Activated CD4-positive, alpha-beta T cell treated with anti-CD3 and anti-CD28 coated beads, Interleukin-2, Interleukin-6, amounts not matched to agents 100 ng/mL and 50 ng/mL, durations not matched to agents 16 hours and 8 hours (primary cell): ENCODE data around the gene DCAF11.

ENCODE experiments used
- DNase-seq: peaks from one replicate; pipeline ENCODE4 v3.0.0-alpha.2; 2020

DCAF11 gene

DNA sequence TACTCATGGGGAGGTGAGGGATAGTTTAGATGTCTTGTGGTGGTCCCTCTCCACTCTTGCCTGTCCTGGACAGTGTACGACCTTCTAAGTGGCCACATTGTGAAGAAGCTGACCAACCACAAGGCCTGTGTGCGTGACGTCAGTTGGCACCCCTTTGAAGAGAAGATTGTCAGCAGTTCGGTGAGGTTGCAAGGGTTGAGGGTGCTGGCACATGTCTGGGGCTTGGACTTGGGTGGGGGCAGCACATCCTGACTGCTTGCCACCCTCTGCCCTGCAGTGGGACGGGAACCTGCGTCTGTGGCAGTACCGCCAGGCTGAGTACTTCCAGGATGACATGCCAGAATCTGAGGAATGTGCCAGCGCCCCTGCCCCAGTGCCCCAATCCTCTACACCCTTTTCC is 8.3 kb downstream of the DCAF11 start:
- no peak for DNase-seq

GRCh38 chr14:24123424-24124417 is 9.1 kb downstream of the DCAF11 start:
- no peak for DNase-seq

DNA sequence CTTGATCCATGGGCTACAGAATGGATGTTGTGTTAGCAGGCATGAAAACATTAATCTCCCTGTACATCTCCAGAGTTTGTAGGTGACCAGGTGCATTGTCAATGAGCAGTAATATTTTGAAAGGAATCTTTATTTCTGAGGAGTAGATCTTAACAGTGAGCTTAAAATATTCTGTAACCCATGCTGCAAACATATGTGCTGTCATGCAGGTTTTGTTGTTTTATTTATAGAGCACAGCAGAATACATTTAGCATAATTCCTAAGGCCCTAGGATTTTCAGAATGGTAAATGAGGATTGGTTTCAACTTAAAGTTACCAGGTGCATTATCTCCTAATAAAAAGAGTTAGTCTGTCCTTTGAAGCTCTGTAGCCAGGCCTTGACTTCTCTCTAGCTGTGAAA is 12.4 kb downstream of the DCAF11 start:
- no peak for DNase-seq

DNA sequence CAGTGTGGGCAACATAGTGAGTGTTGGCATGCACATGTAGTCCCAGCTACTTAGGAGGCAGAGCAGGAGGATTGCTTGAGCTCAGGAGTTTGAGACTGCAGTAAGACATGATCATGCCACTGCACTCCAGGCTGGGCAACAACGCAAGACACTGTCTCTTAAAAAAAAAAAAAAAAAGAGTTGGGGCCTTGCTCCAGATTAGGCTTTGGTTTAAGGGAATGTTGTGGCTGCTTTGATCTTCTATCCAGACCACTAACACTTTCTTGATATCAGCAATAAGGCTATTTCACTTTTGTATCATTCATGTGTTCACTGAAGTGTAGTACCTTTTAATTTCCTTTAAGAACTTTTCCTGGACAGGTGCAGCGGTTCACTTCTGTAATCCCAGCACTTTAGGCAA is 13.1 kb downstream of the DCAF11 start:
- DNase-seq = no peak

DNA sequence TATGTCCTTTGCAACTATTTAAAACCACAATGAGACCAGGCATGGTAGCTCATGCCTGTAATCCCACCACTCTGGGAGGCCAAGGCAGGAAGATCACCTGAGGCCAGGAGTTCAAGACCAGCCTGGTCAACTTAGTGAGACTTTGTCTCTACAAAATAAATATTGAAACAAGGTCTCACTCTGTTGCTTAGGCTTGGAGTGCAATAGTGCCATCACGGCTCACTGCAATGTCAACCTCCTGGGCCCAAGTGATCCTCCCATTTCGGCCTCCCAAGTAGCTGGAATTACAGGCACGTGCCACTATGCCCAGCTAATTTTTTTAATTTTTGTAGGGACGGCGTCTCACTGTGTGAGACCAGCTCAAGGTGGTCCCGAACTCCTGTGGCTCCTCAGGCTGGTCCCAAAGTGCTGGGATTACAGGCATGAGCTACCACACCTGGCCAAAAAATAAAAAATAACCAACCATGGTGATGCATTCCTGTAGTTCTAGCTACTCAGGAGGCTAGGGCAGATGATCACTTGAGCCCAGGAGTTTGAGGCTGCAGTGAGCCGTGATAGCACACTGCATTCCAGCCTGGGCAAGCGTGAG is 14.9 kb downstream of the DCAF11 start:
- no peak for DNase-seq

GRCh38 chr14:24130380-24130716 is 15.8 kb downstream of the DCAF11 start, which contains the start of gene FITM1:
FITM1 (plus strand) TSS chr14:24130659; CDS start chr14:24131564, 905 bp downstream.
- DNase-seq = no peak

DNA sequence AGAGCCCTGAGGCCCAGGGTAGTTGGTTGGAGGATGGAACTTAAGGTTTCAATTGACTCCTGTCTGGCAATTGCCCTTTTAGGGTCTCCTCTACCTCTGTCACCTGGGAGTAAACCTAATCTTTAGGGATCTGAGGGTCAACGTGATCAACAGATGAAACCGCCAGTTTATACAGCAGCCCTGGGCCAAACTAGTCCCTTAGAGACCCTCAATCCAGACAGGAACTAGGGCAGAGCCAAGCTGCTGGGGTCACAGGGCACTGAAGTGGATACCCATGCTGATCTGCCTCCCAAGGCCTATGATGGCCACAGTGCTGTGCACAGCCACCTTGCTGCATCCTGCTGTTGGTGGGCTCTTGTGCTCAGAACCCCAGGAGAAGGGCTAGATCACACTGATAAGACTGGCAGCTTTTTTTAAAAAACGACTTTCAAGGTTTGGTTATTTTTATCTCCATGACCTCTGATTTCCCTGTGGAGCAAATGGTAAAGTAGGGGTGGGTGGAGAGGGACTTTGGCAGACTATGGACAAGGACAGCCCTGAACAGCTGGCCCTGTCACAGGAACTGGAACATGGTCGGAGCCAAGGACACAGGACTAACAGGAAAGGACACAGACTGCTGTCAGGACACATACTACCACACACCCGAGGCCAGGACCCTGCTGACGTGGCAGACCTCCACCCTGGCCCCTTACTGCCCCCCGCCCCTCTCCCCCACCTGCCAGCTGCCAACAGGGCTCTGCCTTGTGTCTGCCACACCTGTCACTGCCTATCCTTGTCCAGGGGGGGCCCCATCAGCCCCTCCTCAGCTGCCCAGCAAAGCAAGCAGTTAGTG is 16.4 kb downstream of the DCAF11 start:
- DNase-seq = no peak

DNA sequence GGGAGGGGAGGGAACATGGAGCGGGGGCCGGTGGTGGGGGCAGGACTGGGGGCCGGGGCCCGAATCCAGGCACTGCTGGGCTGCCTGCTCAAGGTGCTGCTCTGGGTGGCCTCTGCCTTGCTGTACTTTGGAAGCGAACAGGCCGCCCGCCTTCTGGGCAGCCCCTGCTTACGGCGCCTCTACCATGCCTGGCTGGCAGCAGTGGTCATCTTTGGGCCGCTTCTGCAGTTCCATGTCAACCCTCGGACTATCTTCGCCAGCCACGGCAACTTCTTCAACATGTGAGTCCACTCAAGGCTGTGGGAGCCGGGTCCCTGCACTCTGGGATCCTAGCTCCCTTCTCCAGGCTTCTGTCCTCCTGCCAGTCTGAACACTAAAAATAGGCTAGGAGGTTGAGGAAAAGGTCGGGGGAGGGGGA is 17.0 kb downstream of the DCAF11 start:
- no peak for DNase-seq

GRCh38 chr14:24132061-24132685 is 17.6 kb downstream of the DCAF11 start:
- no peak for DNase-seq

DNA sequence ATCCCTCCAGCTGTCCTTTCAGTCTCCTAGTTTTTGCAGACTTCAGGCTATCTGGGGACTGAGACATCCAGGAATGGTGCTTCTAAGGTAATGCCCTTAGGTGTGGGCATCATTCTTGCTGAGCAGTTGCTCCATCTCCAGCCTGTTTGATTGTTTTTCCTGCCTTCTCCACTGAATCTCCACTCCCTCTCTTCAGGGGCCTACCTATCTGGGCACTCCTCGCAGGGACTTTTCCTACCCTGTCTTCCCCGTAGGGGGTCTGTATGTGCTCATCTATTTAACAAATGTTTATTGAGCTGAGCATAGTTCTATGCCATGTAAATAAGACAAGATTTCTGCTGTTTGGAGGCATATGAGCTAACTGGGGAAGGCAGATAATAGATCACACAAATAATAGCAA is 18.4 kb downstream of the DCAF11 start:
- DNase-seq = no peak

GRCh38 chr14:24133735-24134134 is 19.2 kb downstream of the DCAF11 start:
- no peak for DNase-seq

GRCh38 chr14:24135584-24135833 is 20.9 kb downstream of the DCAF11 start:
- DNase-seq = no peak

DNA sequence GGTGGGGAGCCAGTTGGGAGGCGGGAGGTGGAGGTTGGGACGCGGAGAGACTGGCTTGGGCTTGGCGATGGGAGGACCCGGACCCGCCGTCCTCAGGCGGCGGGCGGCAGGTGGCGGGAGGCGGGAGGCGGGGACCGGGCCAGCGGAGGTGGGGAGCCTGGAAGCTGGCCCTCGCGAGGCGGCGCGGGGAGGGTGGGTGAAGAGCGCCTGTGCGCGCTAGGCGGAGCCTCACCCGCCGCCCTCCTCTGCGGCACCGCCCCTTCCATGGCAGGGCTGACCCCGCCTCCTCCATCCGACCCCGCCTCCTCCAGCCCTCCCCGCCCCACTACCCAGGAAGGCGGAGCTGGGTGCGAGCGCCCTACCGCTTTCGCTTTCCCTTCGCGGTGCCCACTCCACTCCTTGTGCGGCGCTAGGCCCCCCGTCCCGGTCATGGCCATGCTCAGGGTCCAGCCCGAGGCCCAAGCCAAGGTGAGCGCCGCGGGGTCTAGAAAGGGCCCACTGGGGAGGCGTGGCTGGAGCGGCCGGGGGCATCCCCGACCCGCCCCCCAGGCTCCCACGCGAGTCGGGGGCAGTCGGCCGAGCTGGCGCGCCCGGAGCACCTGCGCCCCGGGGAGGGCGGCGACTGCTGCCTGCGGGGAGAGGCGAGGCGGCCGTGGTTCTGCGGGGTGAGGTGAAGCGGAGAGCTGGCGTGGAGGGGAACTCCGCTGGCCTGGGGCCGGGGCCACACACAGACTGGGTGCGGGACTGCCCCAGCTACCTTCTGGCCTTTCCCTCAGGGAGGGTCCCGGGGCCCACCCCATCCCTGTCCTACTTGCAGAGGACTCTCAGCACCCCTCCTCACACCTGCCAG is 21.5 kb downstream of the DCAF11 start, which contains the start of gene PSME1:
Gene PSME1 (plus strand): TSS at position 361 of the 850 bp plus-strand sequence. CDS start 69 bp downstream, at position 430.
- peak; percentile 96 for DNase-seq

DNA sequence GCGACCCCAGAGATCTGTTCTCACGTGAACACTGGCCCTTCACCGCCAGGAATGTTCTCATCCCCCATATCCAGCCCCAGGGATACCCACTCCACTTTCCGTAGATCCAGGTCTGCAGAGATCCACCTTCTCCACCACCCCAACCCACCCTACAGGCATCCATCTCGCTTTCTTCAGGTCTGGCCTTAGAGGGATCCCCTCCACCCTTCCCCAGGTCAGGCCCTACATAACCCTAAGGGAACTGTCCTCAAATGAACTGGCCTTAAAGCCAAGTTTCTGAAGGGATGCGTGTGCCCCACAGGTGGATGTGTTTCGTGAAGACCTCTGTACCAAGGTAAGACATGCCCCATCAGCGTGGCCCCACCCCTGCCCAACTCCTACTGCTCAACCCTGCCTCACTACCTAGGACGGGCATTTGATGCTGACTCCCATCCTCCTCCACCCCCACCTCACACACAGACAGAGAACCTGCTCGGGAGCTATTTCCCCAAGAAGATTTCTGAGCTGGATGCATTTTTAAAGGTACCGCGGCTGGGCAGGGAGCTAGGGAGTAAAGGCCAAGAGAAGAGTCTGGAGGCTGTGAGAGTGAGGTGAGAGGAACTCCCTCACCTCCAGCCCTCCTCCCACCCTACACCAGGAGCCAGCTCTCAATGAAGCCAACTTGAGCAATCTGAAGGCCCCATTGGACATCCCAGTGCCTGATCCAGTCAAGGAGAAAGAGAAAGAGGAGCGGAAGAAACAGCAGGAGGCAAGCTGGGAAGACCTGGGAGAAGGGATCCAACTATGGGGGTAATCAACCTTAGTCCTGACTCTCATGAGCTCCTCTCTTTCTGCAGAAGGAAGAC is 22.3 kb downstream of the DCAF11 start:
- DNase-seq = peak; percentile 33

GRCh38 chr14:24137529-24138395 is 23.2 kb downstream of the DCAF11 start:
- DNase-seq = no peak

- DNase-seq = no peak
These were observed 24.1 kb downstream of the DCAF11 start for GRCh38 chr14:24138396-24139271.

DNA sequence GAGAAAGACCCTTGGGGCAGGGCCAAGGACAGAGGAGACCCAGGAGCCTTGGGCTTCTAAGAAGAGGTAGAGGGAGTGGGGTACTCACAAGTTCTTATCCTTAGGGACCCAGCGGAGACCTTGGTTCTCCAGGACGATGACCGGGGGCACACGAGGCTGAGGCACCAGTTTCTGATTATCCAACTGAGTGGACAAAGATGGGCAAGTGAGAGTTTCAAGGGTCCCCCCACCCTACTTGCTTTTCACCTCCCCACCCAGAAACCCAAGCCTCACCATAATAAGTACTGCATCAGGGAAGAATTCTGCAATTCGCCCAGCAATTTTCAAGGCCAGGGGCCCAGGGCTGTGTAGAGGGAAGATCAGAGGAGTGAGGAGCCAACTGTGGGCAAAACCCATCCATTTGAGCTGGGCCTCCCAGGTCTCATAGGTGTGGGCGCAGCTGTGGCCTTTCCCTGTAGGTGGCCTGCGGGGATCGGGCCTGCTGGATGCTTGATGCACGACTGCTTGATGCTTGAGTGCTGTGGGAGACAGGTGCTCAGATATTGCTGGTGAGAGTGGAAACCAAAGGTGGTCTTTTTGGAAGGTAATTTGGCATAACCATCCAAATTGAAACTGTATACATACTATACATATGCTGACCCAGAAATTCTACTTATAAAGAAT is 24.8 kb downstream of the DCAF11 start:
- DNase-seq = peak; percentile 49

DNA sequence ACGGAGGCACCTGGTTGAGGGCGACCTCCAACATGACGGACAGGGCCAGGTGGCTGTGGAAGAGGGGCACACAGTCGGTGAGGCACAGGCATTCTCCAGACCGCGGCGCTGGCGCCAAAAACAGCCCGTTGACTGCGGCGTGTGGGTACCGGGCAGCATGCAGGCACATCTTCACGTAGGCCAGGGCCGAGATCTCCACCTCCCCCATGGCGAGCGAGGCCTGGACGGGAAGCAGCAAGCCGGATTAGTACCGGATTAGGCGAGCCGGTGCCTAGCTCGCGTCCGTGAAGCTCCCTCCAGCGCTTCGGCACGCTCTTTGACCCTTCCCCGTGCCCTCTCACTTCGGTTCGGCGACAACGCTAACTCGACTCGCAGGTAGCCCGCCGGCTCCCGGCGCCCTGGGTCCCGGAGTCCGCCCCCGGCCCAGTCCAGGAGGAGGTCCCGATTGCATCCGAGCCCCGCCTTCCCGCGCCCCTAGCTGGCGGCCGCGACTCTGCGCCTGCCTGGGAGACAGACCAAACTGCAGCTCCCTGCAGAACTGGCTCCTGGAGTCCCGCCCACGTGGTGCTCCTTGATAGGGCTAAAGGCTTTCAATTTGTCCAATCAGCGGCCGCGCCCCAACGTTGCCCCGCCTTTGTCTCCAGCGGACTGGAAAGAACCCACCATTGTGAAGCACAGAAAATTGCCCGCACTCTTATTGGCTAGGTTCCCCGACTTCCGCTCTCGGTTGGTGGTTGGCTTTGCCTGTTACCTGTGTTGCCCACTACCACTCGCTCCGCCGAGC is 26.7 kb downstream of the DCAF11 start, which contains the start of gene EMC9:
Gene EMC9 (minus strand): TSS at position 495 of the 784 bp plus-strand sequence. CDS start 287 bp downstream, at position 208.
- DNase-seq = peak; percentile 100
